Measurements from ENCODE around the gene WDR17.
"Not testable (repeated sequence)": the region's sequence is repeated elsewhere in the genome, so short reads cannot be mapped to it uniquely, and the experiment has no call there.

The WDR17 gene

GRCh38 chr4:176195184-176195978 is 129.7 kb downstream of the WDR17 start, which contains the start of gene SPATA4:
SPATA4 (minus strand) TSS chr4:176195585; CDS start chr4:176195562, 23 bp downstream.
- H3K27ac Mint-ChIP-seq = peak within 1 kb of the TSS; percentile 93
- peaks cover 2% of the 10 kb centered on the region for H3K36me3 Mint-ChIP-seq
- peak within 1 kb of the TSS; percentile 92 for H3K4me3 Mint-ChIP-seq
- H3K9me3 Mint-ChIP-seq = peaks cover 14% of the 10 kb centered on the region
- peaks cover 6% of the 10 kb centered on the region for H3K27me3 Mint-ChIP-seq
- H3K4me1 Mint-ChIP-seq = peaks cover 34% of the 10 kb centered on the region

GRCh38 chr4:176198316-176198903 is 132.8 kb downstream of the WDR17 start:
- Mint-ChIP-seq H3K9me3 (peaks cover 14% of the 10 kb centered on the region), H3K4me3 (no peak overlapping the region), H3K4me1 (peaks cover 28% of the 10 kb centered on the region), H3K36me3 (peaks cover 2% of the 10 kb centered on the region), H3K27ac (no peak overlapping the region), H3K27me3 (no peaks in the 10 kb centered on the region)

- no peak overlapping the region for H3K27ac Mint-ChIP-seq
- H3K4me1 Mint-ChIP-seq = no peaks in the 10 kb centered on the region
- H3K36me3 Mint-ChIP-seq = no peaks in the 10 kb centered on the region
- no peaks in the 10 kb centered on the region for H3K9me3 Mint-ChIP-seq
- H3K27me3 Mint-ChIP-seq = peaks cover 1% of the 10 kb centered on the region
- no peak overlapping the region for H3K4me3 Mint-ChIP-seq
Measured at GRCh38 chr4:176205299-176205698, 139.7 kb downstream of the WDR17 start.

GRCh38 chr4:176207839-176208238 is 142.2 kb downstream of the WDR17 start:
- H3K27ac Mint-ChIP-seq = no peak overlapping the region

GRCh38 chr4:176209535-176209934 is 143.9 kb downstream of the WDR17 start:
- no peak overlapping the region for H3K27ac Mint-ChIP-seq
- H3K4me1 Mint-ChIP-seq = no peaks in the 10 kb centered on the region
- peaks cover 6% of the 10 kb centered on the region for H3K27me3 Mint-ChIP-seq
- no peaks in the 10 kb centered on the region for H3K9me3 Mint-ChIP-seq
- H3K4me3 Mint-ChIP-seq = no peak overlapping the region
- H3K36me3 Mint-ChIP-seq = no peaks in the 10 kb centered on the region

More at GRCh38 chr4:176207839-176208238, 142.2 kb downstream of the WDR17 start:
- H3K36me3 Mint-ChIP-seq = no peaks in the 10 kb centered on the region
- H3K4me1 Mint-ChIP-seq = no peaks in the 10 kb centered on the region
- no peaks in the 10 kb centered on the region for H3K9me3 Mint-ChIP-seq
- peaks cover 6% of the 10 kb centered on the region for H3K27me3 Mint-ChIP-seq
- H3K4me3 Mint-ChIP-seq = no peak overlapping the region

GRCh38 chr4:176210101-176210500 is 144.5 kb downstream of the WDR17 start:
- Mint-ChIP-seq H3K9me3 (no peaks in the 10 kb centered on the region), H3K36me3 (no peaks in the 10 kb centered on the region), H3K4me3 (no peak overlapping the region), H3K27me3 (peaks cover 6% of the 10 kb centered on the region), H3K27ac (no peak overlapping the region), H3K4me1 (no peaks in the 10 kb centered on the region)

GRCh38 chr4:176210579-176211296 is 145.1 kb downstream of the WDR17 start:
- H3K4me3 Mint-ChIP-seq = no peak overlapping the region
- no peaks in the 10 kb centered on the region for H3K9me3 Mint-ChIP-seq
- H3K27me3 Mint-ChIP-seq = peaks cover 6% of the 10 kb centered on the region
- H3K27ac Mint-ChIP-seq = no peak overlapping the region
- no peaks in the 10 kb centered on the region for H3K36me3 Mint-ChIP-seq
- no peaks in the 10 kb centered on the region for H3K4me1 Mint-ChIP-seq

- not testable (repeated sequence) for H3K4me3 Mint-ChIP-seq, H3K27ac Mint-ChIP-seq, H3K4me1 Mint-ChIP-seq, H3K27me3 Mint-ChIP-seq, H3K36me3 Mint-ChIP-seq, H3K9me3 Mint-ChIP-seq
Measured at GRCh38 chr4:176212351-176212750, 146.7 kb downstream of the WDR17 start.

GRCh38 chr4:176217510-176217909 is 151.9 kb downstream of the WDR17 start:
- Mint-ChIP-seq H3K36me3 (no peaks in the 10 kb centered on the region), H3K4me3 (no peak overlapping the region)

GRCh38 chr4:176222149-176222548 is 156.5 kb downstream of the WDR17 start:
- Mint-ChIP-seq H3K27ac (no peak overlapping the region), H3K4me3 (no peak overlapping the region), H3K4me1 (no peaks in the 10 kb centered on the region), H3K27me3 (peaks cover 2% of the 10 kb centered on the region), H3K9me3 (no peaks in the 10 kb centered on the region), H3K36me3 (no peaks in the 10 kb centered on the region)

More at GRCh38 chr4:176217510-176217909, 151.9 kb downstream of the WDR17 start:
- Mint-ChIP-seq H3K27me3 (peaks cover under 1% of the 10 kb centered on the region), H3K4me1 (no peaks in the 10 kb centered on the region), H3K9me3 (no peaks in the 10 kb centered on the region), H3K27ac (no peak overlapping the region)

- no peaks in the 10 kb centered on the region for H3K4me1 Mint-ChIP-seq
- H3K27me3 Mint-ChIP-seq = peaks cover 2% of the 10 kb centered on the region
- H3K4me3 Mint-ChIP-seq = no peak overlapping the region
- H3K27ac Mint-ChIP-seq = no peak overlapping the region
- no peaks in the 10 kb centered on the region for H3K9me3 Mint-ChIP-seq
- no peaks in the 10 kb centered on the region for H3K36me3 Mint-ChIP-seq
Measured at GRCh38 chr4:176223561-176223960, 157.9 kb downstream of the WDR17 start.

GRCh38 chr4:176226736-176227135 is 161.1 kb downstream of the WDR17 start:
- H3K4me1 Mint-ChIP-seq = no peaks in the 10 kb centered on the region

GRCh38 chr4:176229645-176230044 is 164.0 kb downstream of the WDR17 start:
- Mint-ChIP-seq H3K27ac (no peak overlapping the region), H3K9me3 (no peaks in the 10 kb centered on the region), H3K4me3 (no peak overlapping the region), H3K36me3 (no peaks in the 10 kb centered on the region), H3K27me3 (peaks cover 7% of the 10 kb centered on the region), H3K4me1 (no peaks in the 10 kb centered on the region)

More at GRCh38 chr4:176226736-176227135, 161.1 kb downstream of the WDR17 start:
- no peaks in the 10 kb centered on the region for H3K9me3 Mint-ChIP-seq
- peaks cover 5% of the 10 kb centered on the region for H3K27me3 Mint-ChIP-seq
- H3K36me3 Mint-ChIP-seq = no peaks in the 10 kb centered on the region
- no peak overlapping the region for H3K4me3 Mint-ChIP-seq
- no peak overlapping the region for H3K27ac Mint-ChIP-seq

Data from activated naive CD4-positive, alpha-beta T cell treated with anti-CD3 and anti-CD28 coated beads, Interleukin-2, amount 50 U/mL, for 24 hours (primary cell).